ENCODE results near the gene NXPH4. TPM values are rescaled to one million over a fixed set of nuclear protein-coding genes. Genes with fewer than 3 reads are reported as not detected.

NXPH4 gene
- total RNA-seq, 2 donors from 2014 or later = 0.81 TPM; not detected in 1

- Histone ChIP-seq H3K9me3 (no peaks in the 10 kb centered on the region), H3K4me3 (peak overlapping the region; percentile 47), H3K27ac (peak overlapping the region; percentile 34 to 67), H3K27me3 (replicated peaks; ENCODE audit: insufficient read depth) (peaks cover 5% of the 10 kb centered on the region), H3K36me3 (peaks cover 18% of the 10 kb centered on the region), H3K4me1 (ENCODE audit: control insufficient read depth in 1 of 2, low read depth in 2 of 2) (peaks cover 16 to 38% of the 10 kb centered on the region in 2 donors)
- ATAC-seq (ENCODE audit: insufficient number of reproducible peaks, low FRiP score, low read depth) (no peak), DNase-seq (ENCODE audit: low spot score) (no peak)
- TF ChIP-seq, protein P1, sequence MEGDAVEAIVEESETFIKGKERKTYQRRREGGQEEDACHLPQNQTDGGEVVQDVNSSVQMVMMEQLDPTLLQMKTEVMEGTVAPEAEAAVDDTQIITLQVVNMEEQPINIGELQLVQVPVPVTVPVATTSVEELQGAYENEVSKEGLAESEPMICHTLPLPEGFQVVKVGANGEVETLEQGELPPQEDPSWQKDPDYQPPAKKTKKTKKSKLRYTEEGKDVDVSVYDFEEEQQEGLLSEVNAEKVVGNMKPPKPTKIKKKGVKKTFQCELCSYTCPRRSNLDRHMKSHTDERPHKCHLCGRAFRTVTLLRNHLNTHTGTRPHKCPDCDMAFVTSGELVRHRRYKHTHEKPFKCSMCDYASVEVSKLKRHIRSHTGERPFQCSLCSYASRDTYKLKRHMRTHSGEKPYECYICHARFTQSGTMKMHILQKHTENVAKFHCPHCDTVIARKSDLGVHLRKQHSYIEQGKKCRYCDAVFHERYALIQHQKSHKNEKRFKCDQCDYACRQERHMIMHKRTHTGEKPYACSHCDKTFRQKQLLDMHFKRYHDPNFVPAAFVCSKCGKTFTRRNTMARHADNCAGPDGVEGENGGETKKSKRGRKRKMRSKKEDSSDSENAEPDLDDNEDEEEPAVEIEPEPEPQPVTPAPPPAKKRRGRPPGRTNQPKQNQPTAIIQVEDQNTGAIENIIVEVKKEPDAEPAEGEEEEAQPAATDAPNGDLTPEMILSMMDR (IDR thresholded peaks at IDR 0.05) = no peak
Measured at GRCh38 chr12:57235728-57236131, 19.1 kb downstream of the NXPH4 start.

DNA sequence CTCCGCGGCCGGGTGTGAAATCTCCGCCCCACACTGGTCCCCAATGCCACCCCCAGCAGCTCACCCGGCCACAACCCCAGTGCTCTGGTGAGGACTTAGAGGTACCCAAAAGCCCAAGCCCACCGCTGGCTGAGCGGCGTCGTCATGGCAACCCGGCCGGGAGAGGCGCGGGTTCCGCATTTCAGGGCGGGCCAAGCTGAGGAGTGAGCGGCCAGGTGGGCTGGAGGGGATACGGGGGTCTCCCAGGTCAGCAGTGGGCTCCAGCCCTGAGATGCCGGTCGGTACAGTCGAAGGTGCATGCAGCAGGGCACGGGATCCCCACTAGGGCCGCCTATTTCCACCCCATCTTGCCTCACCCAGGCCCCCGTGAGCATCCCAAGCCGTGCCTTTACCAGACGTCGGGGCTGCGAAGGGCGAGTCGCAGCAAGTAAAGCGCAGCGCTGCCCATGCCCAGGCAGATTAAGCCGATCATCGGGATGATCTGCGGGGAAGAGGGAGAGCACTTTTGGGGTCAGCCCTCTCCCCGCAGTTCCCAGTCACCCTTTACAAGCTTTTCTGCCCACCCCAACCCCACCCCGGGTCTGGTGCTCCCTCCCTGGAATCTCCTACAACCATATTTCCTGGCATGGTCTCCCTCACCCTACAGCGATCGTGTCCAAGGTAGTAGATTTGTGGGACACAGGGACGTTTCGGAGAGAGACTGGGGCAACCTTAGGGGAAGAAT is 19.8 kb downstream of the NXPH4 start:
- Histone ChIP-seq H3K4me3 (peak overlapping the region; percentile 47), H3K27me3 (replicated peaks; ENCODE audit: insufficient read depth) (peaks cover 12% of the 10 kb centered on the region), H3K4me1 (ENCODE audit: control insufficient read depth in 1 of 2, low read depth in 2 of 2) (peaks cover 17 to 38% of the 10 kb centered on the region in 2 donors), H3K9me3 (no peaks in the 10 kb centered on the region), H3K36me3 (peaks cover 18% of the 10 kb centered on the region), H3K27ac (peak overlapping the region; percentile 34 to 67)
- DNase-seq (ENCODE audit: low spot score) (no peak), ATAC-seq (ENCODE audit: insufficient number of reproducible peaks, low FRiP score, low read depth) (no peak)
- TF ChIP-seq, protein P1 (IDR thresholded peaks at IDR 0.05) = no peak

- Histone ChIP-seq H3K36me3 (peaks cover 18% of the 10 kb centered on the region), H3K9me3 (no peaks in the 10 kb centered on the region), H3K27ac (peak overlapping the region in 1 of 2 donors; percentile 67), H3K4me3 (peak overlapping the region; percentile 47), H3K4me1 (ENCODE audit: control insufficient read depth in 1 of 2, low read depth in 2 of 2) (peaks cover 17 to 44% of the 10 kb centered on the region in 2 donors), H3K27me3 (replicated peaks; ENCODE audit: insufficient read depth) (peaks cover 18% of the 10 kb centered on the region)
- TF ChIP-seq, protein P1 (IDR thresholded peaks at IDR 0.05) = no peak
- DNase-seq (ENCODE audit: low spot score) = no peak
- ATAC-seq (ENCODE audit: insufficient number of reproducible peaks, low FRiP score, low read depth) = no peak
Measured at GRCh38 chr12:57236925-57237595, 20.5 kb downstream of the NXPH4 start.

- TF ChIP-seq, protein P1 (IDR thresholded peaks at IDR 0.05) = no peak
- H3K27ac ChIP-seq = no peak overlapping the region
- H3K4me1 ChIP-seq (ENCODE audit: control insufficient read depth in 1 of 2, low read depth in 2 of 2) = peaks cover 21 to 49% of the 10 kb centered on the region in 2 donors
- no peaks in the 10 kb centered on the region for H3K9me3 ChIP-seq
- H3K27me3 ChIP-seq (replicated peaks; ENCODE audit: insufficient read depth) = peaks cover 18% of the 10 kb centered on the region
- H3K36me3 ChIP-seq = peaks cover 13% of the 10 kb centered on the region
- DNase-seq (ENCODE audit: low spot score) = no peak
- H3K4me3 ChIP-seq = no peak overlapping the region
- ATAC-seq (ENCODE audit: insufficient number of reproducible peaks, low FRiP score, low read depth) = no peak
Measured at GRCh38 chr12:57237596-57237931, 21.0 kb downstream of the NXPH4 start.
